ENCODE measurements around the gene POTEI.
"Not testable (repeated sequence)": the region's sequence is repeated elsewhere in the genome, so short reads cannot be mapped to it uniquely, and the experiment has no call there.

POTEI gene

DNA sequence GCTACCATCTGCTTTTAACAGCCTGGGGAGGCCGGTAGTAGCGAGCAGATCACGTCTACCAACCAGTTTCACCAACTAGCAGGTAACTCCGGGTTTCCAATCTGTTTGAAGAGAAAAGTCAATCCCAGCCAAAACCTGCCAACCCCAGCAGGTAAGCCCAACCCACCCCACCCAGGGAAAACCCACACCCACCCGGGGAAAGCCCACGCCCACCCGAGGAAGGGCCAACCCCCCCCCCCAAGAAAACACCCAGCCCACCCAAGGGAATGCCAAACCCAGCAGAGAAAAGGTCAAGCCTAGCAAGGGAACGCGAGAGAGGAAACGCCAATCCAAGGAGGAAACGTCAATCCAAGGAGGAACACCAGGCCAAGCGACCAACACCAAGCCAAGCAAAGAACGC, at the start of gene POTEI:
POTEI (minus strand) TSS at position 101 of the 400 bp plus-strand sequence; CDS start at position 8, 93 bp downstream.
- not testable (repeated sequence) for FAIRE-seq

DNA sequence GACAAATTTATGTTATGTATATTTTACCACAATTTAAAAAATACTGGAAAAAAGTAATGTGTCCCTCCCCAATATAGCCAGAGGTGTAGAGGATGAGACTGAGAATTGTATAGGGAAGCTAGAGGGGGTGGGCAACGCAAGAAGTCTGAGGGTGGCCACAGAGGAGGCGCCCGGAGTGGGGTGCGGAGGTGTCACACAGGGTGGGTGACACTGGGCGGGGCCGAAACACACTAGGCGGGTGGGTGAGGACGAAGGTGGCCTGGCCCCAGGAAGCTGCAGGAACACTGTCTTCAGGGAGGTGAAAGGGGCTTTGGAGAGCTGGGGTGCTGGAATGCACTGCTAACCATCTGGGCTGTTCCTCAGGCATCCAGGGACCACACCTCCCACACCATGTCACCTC, 47.3 kb upstream of the POTEI start:
- FAIRE-seq = not testable (repeated sequence)

DNA sequence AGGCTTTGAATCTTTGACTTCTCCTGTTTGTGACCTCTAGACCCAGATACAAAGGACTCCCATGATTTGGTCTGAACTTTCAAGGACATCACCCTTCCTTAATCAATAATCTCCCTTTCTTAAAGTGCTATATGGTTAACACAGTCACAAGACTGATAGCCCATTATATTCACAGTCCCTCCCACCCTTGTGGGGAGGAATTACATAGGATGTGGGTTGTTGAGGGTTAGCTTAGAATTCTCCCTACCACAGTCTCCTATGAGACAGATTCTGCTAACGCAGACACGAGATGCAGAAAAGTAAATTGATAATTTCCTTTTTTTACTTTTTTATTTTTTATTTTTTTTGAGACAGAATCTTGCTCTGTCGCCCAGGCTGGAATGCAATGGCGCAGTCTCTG, 45.0 kb upstream of the POTEI start:
- FAIRE-seq = not testable (repeated sequence)

DNA sequence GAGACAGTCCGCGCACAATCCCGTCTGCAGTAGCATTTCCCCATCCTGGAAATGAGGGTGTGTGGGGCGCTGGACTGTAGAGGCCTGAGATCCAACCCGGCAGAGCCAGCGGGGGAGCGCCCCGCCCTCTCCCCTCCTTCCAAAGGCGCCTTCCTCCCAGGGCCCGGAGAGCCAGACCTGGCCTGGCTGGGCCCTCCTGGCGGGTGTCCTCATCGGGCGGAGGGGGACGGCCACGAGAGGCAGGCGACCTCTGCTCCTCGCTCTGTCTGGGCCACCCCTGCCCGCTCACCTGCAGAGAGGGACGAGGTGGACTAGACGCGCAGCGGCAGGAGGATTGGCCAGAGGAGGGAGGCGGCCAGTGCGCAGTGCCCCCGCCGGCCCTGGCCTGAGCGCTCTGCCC, 40.3 kb upstream of the POTEI start:
- FAIRE-seq = not testable (repeated sequence)

DNA sequence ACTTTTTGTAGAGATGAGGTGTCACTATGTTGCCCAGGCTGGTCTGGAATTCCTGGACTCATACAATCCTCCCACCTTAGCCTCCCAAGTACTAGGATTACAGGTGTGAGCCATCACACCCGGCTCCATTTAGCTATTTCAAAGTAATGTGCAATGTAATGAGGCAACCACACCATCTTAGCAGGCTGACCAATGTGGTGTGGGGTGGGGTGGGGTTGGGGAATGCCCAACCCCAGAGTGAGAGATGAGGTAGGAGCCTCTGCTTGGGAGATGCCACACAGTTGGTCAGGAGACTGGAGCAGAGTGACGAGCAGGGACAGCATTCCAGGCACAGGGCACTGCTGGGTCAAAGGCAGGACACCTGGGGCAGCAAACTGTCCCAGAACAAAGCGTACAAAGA, 39.3 kb upstream of the POTEI start:
- FAIRE-seq = not testable (repeated sequence)

DNA sequence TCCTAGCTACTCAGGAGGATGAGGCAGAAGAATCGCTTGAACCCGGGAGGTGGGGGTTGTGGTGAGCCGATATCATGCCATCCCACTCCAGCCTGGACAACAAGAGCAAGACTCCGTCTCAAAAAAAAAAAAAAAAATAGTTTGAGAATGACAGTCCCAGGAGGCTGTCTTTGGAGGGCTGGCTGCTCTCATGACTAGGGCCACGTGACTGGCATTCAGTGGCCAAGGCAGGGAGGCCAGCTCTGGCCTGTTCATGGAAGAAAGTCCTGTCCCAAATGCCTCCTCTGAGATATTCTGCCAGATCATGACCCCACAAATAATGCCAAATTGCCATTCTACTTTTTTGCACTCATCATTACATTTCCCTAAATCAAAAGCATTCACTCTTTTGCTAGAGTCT, 35.9 kb upstream of the POTEI start:
- not testable (repeated sequence) for FAIRE-seq

DNA sequence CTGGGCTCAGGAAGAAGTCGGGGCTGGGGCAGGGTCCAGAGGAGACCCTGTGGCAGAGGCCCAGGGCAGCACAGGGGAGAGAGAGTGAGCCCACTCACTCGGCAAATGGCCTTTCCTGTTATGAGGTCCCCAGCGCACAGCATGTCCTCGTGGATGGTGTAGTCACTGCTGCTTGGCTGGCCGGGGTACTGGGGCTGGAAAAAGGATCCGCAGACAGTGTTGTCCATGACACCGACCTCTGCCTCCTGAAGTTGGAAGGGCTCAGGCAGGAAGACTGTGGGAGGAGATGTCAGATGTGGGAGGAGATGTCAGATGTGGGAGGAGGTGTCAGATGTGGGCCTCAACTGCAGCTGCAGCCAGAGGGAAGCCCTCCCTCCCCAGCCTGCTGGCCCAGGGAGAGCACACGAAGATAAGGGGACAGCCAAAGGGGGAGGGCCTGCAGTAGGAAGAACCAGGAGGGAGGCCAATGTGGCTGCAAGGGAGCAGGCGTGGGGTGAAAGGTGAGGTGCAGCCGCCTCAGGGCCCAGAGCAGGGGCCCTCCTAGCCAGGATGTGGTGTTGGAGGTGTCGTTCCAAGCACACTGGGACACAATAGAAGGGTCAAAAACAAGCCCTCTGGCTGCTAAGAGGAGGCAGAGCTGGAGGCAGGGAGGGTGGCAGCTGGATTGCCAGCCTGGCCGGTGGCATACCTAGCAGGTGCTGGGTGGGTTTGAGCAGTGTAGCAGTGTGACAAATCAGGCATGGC, 34.8 kb upstream of the POTEI start:
- peak; percentile 92 for FAIRE-seq

DNA sequence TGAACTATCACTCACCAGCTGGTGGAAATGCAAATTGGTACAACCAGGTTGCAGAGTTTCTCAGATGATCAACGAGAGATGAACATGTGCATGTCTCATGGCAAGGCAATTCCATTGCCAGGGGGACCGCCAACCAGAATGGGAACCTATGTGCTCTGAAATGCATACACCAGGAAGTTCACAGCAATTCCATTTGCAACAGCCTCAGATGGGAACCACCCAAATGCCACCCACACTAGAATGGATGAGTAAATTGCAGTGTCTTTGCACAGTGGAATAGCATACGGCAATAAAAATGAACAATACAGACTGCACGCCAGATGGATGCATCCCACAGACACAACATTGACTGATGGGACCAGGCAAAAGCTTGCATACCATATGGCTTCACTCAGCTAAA, 33.7 kb upstream of the POTEI start:
- not testable (repeated sequence) for FAIRE-seq

DNA sequence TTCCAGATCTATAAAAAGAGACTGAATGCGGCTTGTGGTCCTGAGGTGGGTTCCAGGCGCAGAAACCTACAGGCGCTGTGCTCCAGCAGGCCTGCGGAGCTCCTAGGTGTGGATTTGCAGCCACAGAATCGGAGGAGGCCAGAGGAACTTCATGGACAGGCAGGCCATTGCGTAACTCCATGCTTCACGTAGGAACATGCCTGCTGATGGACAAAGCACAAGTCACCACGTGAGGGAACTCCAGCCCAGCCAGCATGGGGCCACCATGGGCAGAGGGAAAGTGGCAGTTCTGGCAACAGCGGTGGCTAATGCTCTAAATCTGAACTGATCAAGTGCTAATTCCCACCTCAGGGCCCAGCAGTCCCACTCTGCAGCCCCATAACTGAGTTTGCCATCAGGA, 29.1 kb upstream of the POTEI start:
- not testable (repeated sequence) for FAIRE-seq

DNA sequence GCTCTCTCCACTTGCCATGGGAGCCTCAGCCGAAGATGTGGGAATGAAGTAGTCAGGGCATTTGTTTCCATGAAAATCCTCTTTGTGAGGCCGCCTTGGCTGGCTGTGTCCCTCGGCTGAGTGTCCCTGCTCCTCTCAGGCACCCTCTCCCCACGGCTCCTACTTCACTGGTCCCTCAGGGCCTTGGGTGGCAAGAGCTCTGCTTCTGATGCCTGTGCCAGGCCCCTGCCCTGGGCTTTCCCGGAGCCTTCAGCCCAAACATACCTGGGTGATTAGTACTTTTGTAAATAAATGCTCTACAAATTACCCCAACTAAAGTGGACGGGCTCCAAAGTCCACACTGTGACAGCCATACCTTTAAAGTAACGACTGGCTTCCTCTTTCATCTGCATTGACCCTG, 27.5 kb upstream of the POTEI start:
- FAIRE-seq = not testable (repeated sequence)

DNA sequence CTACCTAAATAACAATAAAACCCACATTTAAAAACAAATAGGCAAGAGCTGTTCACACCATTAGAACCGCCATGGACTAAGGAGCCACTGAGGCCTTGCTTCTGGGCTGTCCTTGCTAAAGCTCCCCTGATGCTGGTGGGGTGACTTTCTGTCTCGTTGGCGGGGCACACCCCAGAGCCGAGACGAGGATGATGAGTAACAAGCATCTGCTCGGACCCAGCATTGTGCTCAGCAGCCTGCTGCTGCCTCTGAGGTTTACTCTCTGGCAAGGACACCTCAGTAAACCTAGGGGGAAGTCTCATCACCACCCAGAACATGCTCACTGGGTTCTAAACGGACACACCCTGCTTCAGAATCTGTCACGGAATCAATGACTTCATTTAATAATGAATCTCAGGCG, 22.5 kb upstream of the POTEI start:
- not testable (repeated sequence) for FAIRE-seq

DNA sequence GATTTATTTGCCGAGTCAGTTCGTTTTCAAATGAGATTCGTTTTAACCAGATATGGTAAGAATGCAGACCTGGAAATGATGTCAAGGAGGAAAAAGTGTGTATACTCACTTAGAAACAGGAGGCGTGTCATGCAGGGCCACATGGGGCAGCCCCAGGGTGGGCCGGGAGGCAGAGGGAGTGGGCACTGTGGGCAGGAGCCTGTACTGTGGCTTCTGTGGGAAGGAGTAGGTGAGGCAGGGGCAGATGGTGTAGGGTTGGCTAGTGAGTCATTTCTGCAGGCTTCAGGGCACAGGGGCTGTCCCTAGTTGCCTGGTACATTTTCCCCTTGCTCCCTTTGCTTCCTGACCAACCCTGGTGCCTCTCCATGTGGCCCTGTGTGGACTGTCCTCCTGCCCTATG, 22.1 kb upstream of the POTEI start:
- FAIRE-seq = not testable (repeated sequence)

DNA sequence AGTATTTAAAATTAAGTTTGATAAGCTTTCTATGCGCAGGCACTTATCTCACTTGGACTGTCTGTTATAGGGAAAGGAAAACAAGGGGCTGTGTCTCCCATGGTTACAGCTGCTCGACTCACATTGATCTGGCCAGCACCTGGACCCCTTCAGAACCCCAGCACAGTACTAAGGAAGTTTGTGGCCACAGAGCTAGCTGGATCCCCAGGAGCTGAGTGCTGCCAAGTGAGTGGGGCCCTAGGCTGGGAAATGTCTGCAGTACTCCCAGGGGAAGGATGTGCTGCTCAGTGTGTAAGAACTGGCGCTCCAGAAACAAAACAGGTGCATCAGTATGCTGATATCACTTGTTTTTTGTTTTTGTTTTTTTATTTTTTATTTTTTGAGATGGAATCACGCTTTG, 21.1 kb upstream of the POTEI start:
- not testable (repeated sequence) for FAIRE-seq

DNA sequence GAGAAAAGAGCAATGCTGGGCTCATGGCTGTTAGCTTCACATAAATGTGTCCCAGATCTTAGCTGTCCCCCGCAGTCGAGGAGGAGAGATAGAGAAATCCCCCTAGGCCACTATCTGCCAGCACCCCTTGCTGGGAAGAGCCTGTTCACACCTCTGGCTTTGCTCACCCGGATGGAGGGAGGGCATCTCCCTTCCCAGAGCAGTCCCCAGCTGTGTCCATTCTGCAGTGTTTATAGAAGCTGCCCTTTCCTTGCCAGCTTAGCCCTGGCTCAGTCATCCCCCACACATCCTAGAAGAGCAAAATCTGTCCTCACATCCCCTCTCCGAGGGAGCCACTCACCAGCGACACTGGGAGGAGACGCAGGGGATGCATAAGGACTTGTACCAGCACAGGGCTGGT, 20.4 kb upstream of the POTEI start:
- not testable (repeated sequence) for FAIRE-seq

DNA sequence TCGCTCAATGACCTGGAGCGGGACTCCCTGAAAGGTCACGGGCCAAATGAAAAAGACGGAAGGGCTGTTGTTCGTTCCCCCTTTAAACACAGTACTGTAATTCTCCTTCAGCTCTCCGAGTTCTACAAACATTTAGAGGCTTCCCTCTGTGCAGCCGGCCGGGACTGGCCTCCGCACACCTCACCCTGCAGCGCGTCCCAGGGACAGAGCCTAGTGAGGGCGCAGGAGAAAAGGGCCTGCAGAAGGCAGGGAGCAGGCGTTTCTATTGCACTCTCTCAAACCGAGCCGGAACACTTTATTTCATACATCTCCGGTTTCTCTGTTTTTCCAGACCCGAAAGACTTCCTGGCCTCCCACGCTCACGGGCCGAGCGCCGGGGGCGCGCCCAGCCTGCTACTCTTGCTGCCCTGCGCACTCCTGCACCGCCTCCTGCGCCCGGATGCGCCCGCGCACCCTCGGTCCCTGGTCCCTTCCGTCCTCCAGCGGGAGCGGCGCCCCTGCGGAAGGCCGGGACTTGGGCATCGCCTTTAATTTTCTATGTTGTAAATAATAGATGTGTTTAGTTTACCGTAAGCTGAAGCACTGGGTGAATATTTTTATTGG, 18.3 kb upstream of the POTEI start:
- FAIRE-seq = not testable (repeated sequence)

DNA sequence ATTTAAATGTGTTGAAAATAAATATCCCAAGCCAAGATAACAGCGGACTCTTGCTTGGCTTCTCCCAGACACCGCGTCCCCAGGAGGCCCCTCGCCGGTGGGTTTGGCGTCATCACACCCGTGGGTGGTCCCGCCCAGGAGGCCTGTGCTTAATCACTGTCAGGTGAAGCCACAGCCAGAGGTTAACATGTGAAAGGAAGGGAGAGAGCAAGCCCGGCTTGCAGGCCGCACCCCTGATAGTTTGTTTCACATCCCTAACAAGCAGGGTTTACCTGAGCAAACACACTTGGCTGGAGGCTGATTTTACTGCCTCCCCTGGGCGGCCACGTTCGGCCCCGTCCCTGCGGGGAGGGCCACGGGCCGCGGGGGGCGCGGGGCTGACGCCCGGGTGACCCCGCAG, 13.3 kb upstream of the POTEI start:
- not testable (repeated sequence) for FAIRE-seq

DNA sequence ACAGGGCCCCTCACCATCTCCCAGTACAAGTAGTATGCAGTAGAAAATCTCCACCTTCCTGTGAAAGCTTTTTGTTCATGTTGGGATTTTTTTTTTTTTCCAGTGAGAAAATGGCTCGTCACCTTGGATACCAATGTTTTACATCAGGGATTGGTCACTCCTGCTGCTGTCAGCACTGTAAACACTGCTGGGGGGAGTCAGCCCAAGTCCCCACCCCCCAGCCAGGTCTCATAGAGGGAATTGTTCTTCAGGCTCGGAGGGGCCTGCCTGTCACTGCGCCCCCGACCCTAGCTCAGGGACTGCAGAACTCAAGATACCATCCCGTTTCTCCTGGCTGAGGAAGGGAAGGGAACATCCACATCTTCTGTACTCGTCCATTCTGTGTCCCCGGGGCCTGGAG, 11.9 kb upstream of the POTEI start, which contains the start of gene CFC1B:
CFC1B (plus strand) TSS at position 231 of the 400 bp plus-strand sequence. CDS start 263 bp downstream, outside the sequence.
- FAIRE-seq = not testable (repeated sequence)

DNA sequence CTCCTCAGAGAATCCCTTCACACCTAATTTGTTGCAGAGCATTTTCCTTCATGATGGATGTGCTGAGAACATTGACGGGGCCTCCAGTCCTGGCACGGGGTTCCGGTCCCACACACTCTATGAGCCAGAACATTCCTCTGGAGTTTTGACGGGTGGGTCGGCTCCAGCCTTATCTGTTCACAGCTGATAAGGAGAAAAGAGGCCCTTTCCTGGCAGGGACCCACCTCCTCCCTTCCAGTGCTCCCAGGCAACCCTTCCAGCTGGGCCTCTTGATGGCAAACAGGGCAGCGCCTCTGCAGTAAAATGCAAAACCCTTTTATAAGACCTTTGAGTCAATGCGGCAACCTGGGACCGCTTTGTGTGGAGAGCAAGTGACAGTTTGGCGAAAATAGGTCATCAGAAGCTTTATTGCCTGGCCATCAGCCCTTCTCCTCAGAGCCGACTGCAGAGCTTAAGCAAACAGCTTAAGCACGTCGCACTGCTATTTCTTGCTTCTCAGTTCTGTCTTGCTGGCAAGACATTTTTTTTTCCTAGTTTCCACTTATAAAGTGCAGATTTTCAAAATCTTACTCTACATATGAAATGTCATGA, 9.5 kb upstream of the POTEI start:
- FAIRE-seq = peak; percentile 58

DNA sequence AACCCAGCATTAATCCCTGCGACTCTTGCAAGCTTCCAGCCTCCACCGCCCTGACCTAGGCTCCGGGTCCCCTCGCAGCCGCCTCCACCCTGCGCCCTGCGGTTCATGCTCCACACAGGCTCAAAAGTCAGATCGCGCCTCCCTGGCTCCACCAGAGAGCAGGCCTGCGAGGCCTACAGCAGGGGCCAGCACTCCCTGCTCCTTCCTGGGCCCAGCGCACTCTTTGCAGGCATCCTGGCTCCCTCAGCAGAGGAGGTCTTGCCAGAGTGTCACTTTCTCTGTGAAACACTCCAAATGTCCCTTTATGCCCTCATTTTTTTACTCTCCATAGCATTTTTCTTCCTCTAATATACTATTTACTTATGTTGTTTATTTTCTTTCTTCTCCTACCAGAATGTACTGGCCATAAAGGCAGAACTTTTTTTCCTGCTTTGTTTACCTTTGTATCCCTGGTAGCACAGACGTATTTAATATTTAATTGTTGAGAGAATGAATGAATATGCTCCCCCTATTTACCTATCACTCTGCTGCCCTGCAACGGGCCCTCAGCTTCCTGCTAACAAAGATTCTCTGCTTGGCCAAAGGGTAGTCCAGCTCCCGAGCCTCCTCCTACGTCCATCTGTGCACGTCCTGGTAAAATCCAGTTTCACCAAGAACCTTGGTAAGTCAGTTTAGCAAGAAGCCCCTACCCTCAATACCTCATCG, 2.8 kb upstream of the POTEI start:
- not testable (repeated sequence) for FAIRE-seq

DNA sequence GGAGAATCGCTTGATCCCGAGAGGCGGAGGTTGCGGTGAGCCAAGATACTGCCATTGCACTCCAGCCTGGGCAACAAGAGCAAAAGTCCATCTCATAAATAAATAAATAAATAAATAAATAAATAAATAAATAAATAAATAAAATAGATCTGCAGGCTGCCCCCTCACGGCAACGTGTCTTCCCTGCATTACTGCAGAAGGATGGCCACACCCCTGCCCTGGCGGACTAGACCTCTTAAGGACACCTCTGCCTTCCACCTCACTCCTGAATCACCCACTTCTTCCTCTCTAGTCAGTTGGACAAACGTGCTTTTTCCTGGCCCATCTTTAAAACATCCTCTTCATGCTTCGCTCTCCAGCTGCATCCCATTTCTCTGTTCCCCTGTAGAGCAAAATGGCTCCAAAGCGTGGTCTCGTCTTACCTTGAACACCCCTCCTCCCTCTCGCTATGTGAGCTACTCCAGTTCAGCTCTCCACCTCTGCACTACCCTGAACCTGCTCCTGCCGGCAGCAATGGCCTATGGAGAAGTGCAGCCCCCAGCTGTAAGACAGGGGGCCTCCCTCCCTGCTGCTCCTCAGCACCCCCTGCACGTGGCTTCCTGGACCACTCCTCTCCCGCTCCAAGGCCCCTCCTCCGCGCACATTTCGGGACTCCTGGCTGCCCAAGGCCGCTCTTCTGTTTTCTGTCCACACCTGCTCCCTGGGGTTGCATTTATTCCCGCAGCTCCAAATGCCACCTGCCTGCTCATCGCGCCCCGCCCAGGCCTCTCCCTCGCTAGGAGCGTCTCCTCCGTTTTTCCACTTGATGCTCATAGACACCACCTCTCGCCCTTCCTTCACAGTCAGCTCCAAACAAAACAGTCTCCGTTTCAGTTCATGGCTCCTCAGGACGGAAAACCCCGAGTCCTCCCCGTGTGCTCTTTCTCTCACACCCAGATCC, 1.9 kb upstream of the POTEI start:
- FAIRE-seq = not testable (repeated sequence)

DNA sequence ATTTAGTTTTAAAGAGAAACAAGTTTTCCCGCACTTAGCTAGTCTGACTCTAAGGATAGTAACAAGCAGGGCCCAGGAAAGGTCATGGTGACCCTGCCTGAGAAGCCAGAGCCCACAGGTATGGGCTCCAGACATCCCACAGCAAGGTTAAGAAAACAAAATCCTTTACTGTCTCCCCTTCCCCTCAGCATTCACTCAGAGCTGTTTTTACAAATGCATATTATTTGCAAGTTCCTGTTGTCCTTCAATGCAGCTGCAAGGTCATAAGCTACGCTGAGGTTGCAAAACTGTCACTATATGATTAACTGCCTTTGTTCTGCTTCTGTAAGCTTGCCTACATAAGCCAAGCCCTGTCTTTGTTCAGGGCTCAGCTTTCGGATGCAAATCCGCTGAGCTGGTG, 18.1 kb downstream of the POTEI start:
- not testable (repeated sequence) for FAIRE-seq

DNA sequence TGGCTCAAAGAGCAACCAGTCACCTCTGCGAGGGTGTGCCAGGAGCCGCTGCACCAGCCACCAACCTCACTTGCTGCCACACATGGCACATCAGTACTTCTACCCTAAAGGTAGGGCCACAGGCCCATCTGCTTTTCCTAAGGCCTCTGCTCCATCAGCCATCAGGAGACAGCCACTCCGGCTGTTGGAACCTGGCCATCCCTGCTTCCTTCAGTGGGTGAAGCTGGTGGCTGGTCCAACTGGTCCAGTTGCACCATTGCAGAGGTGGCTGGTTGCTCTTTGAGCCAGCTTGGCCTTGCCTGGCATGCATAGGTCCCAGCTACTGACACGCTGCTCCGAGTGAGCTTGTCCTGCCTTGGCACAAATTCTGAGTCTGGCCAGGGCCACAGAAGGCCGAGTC, 53.7 kb downstream of the POTEI start:
- not testable (repeated sequence) for FAIRE-seq

Data from endometrium (tissue), 2 donors.